Stimulated activated CD8-positive, alpha-beta memory T cell treated with anti-CD3 and anti-CD28 coated beads, Interleukin-7, amount 100 ng/mL, for 48 hours (primary cell): Measurements from ENCODE around the gene PDCD1.
"Not testable (repeated sequence)": the region's sequence is repeated elsewhere in the genome, so short reads cannot be mapped to it uniquely, and the experiment has no call there.

Experiments used
- DNase-seq, 2 donors: peaks; one replicate each; pipeline ENCODE4 v3.0.0-alpha.2; 2020; ENCODE audit warnings: low read depth in 1 of 2; ENCODE audit errors: extremely low read depth in 1 of 2

The PDCD1 gene

DNA sequence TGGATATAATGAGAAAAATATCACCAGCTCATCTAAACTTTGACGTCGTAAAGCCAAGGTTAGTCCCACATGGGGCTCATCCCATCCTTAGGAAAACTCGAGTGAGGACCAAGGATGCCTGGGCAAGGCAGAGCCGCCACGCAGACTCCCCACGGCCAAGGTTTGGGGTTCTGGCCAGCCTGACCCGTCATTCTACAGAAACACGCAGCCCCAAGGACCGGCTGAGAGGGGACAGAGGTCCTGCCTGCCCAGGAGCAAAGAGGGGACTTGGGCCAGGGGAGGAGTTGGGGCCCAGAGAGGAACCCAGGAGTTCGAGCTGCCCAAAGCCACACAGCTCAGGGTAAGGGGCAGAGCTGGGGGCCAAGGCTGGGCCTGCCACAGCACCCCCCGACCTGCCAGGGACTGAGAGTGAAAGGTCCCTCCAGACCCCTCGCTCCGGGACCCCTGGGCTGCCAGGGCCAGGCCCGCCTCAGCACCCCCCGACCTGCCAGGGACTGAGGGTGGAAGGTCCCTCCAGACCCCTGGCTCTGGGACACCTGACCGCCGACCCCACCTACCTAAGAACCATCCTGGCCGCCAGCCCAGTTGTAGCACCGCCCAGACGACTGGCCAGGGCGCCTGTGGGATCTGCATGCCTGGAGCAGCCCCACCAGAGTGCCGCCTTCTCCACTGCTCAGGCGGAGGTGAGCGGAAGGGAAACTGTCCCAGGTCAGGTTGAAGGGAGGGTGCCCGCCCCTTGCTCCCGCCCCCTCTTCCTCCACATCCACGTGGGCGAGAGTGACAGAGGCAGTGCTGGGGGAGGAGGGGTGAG, at the start of gene PDCD1:
PDCD1 (minus strand) TSS at position 689 of the 811 bp plus-strand sequence; CDS start at position 633, 56 bp downstream.
- peak; percentile 59 to 79 for DNase-seq

- not testable (repeated sequence) for DNase-seq
Observed at GRCh38 chr2:241907831-241908230, 49.1 kb upstream of the PDCD1 start.

- DNase-seq: no peak
Observed at GRCh38 chr2:241906826-241907570, 48.3 kb upstream of the PDCD1 start.

GRCh38 chr2:241906378-241906770, 47.7 kb upstream of the PDCD1 start:
- not testable (repeated sequence) for DNase-seq

GRCh38 chr2:241905716-241906377, 47.2 kb upstream of the PDCD1 start:
- no peak for DNase-seq

GRCh38 chr2:241904791-241905710, 46.4 kb upstream of the PDCD1 start:
- no peak for DNase-seq

DNA sequence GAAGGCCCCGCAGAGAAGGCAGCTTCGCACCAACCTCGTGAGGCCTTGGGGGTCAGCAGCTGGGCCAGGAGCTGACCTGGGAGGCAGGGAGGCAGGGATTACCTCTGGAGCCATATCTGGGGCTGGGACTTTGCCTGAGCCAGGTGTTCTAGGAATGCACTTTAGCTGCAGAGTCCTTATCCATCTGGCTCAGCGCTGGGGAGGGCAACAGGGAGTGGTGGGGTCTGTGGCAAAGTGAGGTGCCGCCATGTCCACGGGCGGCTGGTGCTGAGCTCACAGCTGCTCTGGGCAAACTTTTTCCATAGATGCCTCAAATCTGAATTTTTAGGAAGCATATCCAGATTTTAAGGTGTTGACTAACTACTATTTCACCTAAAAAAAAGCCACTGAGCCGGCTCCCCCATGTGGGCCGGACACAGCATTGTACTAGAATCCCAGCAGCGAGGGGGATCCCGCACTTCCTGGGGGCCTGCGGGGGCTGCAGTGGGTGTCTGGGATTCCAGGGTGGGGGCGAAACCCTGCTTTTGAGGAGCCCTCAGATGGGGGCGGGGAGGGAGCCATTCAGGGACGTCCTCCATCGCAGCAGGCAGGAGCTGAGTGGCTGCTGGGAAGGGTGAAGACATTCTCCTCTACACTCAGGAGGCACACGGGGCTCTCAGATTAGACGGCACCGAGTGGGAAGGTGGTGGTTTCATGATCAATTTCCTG, 45.5 kb upstream of the PDCD1 start:
- DNase-seq: no peak

- DNase-seq: no peak
Observed at GRCh38 chr2:241903121-241904010, 44.7 kb upstream of the PDCD1 start.

- DNase-seq: no peak
Observed at GRCh38 chr2:241902357-241902991, 43.8 kb upstream of the PDCD1 start.

DNA sequence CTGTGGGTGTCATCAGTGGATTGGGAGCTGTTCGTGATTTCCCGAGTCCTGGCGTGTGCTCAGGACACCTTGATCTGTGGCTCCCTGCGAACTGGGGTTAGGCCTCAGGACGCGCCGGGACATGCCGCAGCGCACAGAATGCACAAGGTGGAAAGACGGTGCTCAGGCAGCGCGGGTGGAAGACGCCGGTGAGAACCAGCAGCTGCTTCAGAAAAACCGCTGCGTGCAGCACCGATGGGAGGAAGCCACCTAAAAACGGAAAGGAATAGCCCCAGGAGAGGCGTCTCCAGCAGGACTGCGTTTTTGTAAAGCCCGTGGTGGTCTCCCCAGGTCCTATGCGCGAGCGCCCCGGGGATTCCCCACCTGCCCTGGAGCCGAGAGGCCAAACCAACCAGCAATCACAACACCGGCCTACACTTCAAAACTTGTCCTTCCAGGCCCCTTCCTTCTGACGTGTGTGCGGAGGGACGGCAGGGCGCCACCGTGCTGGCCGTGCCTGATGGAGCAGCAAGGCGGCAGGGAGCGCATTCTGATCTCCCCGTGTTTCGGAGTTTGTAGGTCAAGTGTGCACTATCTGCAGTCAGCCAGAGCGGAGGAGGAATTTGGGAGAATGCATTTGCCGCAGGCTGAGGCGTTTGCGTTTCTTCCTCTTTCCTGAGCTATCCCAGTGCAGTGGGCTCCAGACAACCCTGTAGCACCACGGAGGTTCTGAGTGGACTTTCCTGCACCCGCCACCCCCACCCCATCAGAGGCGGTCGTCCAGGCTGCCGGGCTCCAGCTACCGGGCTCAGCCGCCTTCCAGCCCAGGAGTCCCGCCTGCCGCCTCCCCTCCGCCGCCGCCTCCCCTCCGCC, 43.0 kb upstream of the PDCD1 start:
- DNase-seq: no peak

- DNase-seq: no peak
Observed at GRCh38 chr2:241901018-241901380, 42.3 kb upstream of the PDCD1 start.

GRCh38 chr2:241900251-241901017, 41.7 kb upstream of the PDCD1 start:
- no peak for DNase-seq

DNA sequence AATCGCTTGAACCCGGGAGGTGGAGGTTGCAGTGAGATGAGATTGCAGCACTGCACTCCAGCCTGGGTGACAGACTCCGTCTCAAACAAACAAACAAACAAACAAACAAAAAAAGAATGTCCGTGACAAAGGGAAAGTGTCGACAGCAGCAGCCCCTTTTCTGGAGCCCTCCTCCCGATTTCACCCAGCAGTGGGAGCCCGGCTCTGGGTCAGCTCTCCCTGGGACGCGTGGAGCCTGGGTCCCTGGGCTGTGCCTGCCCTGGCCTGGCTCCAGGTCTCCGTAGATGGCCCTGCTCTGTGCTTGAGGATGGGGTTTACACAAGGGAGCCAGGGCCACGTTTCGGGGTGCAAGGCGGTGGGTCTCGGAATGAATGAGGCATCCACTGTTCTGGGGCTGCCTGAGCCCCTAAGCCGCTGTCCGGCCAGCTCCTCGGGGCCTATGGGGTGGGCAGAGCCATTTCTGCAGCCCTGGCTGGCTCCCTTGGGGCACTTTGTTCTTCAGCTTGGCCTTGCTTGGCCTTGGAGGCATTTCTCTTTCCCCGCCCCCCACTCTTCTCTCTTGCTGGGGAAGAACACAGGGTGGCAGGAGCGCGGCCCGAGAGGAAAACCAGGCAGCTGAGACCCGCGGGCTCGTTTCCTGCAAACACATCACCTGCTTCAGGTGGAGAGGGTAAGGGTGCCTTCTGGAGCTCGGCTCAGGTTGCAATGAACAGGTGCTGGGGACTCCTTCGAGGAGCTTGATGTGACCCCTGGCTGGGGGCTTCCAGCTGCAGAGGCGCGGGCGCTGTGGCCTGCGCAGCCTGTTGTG, 40.0 kb upstream of the PDCD1 start:
- DNase-seq: no peak

- no peak for DNase-seq
Observed at GRCh38 chr2:241897231-241897916, 38.7 kb upstream of the PDCD1 start.

DNA sequence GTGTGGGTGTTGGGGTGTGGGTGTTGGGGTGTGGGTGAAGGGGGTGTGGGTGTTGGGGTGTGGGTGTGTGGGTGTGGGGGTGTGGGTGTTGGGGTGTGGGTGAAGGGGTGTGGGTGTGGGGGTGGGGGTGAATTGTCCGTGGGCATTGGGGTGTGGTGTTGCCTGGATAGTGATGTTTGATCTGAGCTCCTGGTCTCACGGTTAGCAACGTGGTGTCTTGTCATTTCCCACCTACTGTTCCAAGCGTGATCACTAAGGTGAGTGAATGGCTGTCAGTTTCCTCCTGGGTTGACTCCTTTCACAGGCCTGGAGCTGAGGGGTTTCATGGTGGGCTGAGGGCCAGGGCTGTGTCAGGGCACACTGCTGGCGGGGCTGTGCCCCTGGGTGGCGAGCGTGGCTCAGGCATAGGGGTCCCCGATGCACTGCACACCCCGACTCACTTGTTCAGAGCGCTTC, 38.1 kb upstream of the PDCD1 start:
- DNase-seq: no peak
